ENCODE results near the gene ARRDC1.

DNA sequence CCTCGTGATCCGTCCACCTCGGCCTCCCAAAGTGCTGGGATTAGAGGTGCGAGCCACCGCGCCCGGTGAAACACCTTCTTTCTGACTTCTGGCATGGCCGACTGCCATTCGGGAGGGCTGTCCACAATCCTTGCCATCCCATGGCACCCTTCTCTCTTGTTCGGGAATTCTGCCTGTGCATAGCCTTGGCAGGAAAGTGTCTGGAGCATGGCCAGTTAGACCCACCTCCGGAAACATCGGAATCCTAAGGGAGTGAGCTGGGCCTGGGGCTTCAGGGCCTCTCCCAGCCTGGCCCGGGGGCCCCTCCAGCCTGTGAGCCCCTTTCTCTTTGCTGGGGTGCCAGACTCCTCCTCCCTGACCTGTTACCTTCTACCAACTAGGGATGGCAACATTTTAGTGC is 1.6 kb upstream of the ARRDC1 start:
- TF ChIP-seq CHD2 (IDR thresholded peaks at IDR 0.05; ENCODE audit: low read length, partially characterized antibody) (no peak), POLR2A (IDR thresholded peaks at IDR 0.05; ENCODE audit: low read length) (no peak), MAZ (IDR thresholded peaks at IDR 0.05; ENCODE audit: borderline replicate concordance, low read depth, low read length) (no peak), HOXB5 (CRISPR knock-in tag; IDR thresholded peaks at IDR 0.05) (no peak), TP53 (CRISPR knock-in tag; IDR thresholded peaks at IDR 0.05) (no peak), JUN (IDR thresholded peaks at IDR 0.05) (no peak), RCOR1 (IDR thresholded peaks at IDR 0.05; ENCODE audit: low read depth, low read length) (no peak), ZFP36 (IDR thresholded peaks at IDR 0.05; ENCODE audit: borderline replicate concordance, partially characterized antibody) (no peak)
- TF ChIP-seq, protein P1, sequence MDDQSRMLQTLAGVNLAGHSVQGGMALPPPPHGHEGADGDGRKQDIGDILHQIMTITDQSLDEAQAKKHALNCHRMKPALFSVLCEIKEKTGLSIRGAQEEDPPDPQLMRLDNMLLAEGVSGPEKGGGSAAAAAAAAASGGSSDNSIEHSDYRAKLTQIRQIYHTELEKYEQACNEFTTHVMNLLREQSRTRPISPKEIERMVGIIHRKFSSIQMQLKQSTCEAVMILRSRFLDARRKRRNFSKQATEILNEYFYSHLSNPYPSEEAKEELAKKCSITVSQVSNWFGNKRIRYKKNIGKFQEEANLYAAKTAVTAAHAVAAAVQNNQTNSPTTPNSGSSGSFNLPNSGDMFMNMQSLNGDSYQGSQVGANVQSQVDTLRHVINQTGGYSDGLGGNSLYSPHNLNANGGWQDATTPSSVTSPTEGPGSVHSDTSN (IDR thresholded peaks at IDR 0.05): no peak
- TF ChIP-seq, protein P2, sequence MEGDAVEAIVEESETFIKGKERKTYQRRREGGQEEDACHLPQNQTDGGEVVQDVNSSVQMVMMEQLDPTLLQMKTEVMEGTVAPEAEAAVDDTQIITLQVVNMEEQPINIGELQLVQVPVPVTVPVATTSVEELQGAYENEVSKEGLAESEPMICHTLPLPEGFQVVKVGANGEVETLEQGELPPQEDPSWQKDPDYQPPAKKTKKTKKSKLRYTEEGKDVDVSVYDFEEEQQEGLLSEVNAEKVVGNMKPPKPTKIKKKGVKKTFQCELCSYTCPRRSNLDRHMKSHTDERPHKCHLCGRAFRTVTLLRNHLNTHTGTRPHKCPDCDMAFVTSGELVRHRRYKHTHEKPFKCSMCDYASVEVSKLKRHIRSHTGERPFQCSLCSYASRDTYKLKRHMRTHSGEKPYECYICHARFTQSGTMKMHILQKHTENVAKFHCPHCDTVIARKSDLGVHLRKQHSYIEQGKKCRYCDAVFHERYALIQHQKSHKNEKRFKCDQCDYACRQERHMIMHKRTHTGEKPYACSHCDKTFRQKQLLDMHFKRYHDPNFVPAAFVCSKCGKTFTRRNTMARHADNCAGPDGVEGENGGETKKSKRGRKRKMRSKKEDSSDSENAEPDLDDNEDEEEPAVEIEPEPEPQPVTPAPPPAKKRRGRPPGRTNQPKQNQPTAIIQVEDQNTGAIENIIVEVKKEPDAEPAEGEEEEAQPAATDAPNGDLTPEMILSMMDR (IDR thresholded peaks at IDR 0.05): no peak
- TF ChIP-seq, protein P3, sequence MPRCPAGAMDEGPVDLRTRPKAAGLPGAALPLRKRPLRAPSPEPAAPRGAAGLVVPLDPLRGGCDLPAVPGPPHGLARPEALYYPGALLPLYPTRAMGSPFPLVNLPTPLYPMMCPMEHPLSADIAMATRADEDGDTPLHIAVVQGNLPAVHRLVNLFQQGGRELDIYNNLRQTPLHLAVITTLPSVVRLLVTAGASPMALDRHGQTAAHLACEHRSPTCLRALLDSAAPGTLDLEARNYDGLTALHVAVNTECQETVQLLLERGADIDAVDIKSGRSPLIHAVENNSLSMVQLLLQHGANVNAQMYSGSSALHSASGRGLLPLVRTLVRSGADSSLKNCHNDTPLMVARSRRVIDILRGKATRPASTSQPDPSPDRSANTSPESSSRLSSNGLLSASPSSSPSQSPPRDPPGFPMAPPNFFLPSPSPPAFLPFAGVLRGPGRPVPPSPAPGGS (IDR thresholded peaks at IDR 0.05): no peak

All from A549 (cell line).